H1 (cell line): ENCODE measurements around the gene ODF4. TPM values are rescaled to one million over a fixed set of nuclear protein-coding genes. Genes with fewer than 3 reads are reported as not detected.
A peak's percentile ranks its signal among the peaks of the same experiment; 100 is the strongest.

Source experiments
- CBX8 ChIP-seq: fragments of 300-800, 300-1000 bp; sonication (generic); IDR thresholded peaks from 2 replicates; pipeline ENCODE4 v1.7.1; 2016; ENCODE audit warnings: low read depth, low read length, borderline replicate concordance
- GTF2F1 ChIP-seq: IDR thresholded peaks from 2 replicates; pipeline ENCODE4 v1.6.1; 2012; ENCODE audit warnings: low read depth, low read length, improper control_type of control experiment, borderline replicate concordance
- JUND ChIP-seq: IDR thresholded peaks from 2 replicates; pipeline ENCODE4 v1.6.1; 2011; ENCODE audit warnings: mild to moderate bottlenecking, improper control_type of control experiment, low read length
- NRF1 ChIP-seq: IDR thresholded peaks from 2 replicates; pipeline ENCODE4 v1.6.1; 2011; ENCODE audit warnings: mild to moderate bottlenecking, low read depth, low read length, improper control_type of control experiment
- RXRA ChIP-seq: IDR thresholded peaks from 2 replicates; pipeline ENCODE4 v1.6.1; 2011; ENCODE audit warnings: low read depth, mild to moderate bottlenecking, low read length, moderate library complexity; ENCODE audit not compliant: insufficient read depth
- SIX5 ChIP-seq: IDR thresholded peaks from 2 replicates; pipeline ENCODE4 v1.6.1; 2011; ENCODE audit warnings: mild to moderate bottlenecking, low read depth, low read length
- polyA plus RNA-seq, 7 experiments: library from polyadenylated mRNA; depleted of rRNA in 3 of 7; stranded (reverse) in 5 of 7; unstranded in 2 of 7; fragments of >200 nt in 5 of 7; fragments of 200-250 nt in 2 of 7; gene quantifications; 1 replicate in 5 of 7; 2 replicates in 1 of 7; 4 replicates in 1 of 7; pipeline versions ENCODE4 v1.2.1 to v1.2.3, GENCODE V29; 2011 to 2013; ENCODE audit warnings: missing spikeins in 2 of 7, mixed read lengths in 2 of 7
- total RNA-seq: library from RNA; stranded (reverse); fragmentation: NEBNext Ultra II Directional; extraction: Animal tissue kit (Norgen Biotek cat#: 25700); gene quantifications from 2 replicates; pipeline ENCODE4 v1.2.1, GENCODE V29; 2021
- TF ChIP-seq, protein P1 (sequence below), 3 experiments: IDR thresholded peaks; 1 replicate in 2 of 3; 2 replicates in 1 of 3; pipeline versions ENCODE4 v1.5.1 to v1.6.1; 2011; ENCODE audit warnings: low read length in 3 of 3, mild to moderate bottlenecking in 3 of 3, inconsistent platforms in 2 of 3, low read depth in 1 of 3, moderate library complexity in 1 of 3; ENCODE audit not compliant: insufficient read depth in 1 of 3; ENCODE audit errors: control extremely low read depth in 1 of 3

ODF4 gene
- total and polyA plus RNA-seq, 2 of the 8 experiments (the other 6 are each of a cell fraction or from before 2014, with no cell fraction given), result not detected

DNA sequence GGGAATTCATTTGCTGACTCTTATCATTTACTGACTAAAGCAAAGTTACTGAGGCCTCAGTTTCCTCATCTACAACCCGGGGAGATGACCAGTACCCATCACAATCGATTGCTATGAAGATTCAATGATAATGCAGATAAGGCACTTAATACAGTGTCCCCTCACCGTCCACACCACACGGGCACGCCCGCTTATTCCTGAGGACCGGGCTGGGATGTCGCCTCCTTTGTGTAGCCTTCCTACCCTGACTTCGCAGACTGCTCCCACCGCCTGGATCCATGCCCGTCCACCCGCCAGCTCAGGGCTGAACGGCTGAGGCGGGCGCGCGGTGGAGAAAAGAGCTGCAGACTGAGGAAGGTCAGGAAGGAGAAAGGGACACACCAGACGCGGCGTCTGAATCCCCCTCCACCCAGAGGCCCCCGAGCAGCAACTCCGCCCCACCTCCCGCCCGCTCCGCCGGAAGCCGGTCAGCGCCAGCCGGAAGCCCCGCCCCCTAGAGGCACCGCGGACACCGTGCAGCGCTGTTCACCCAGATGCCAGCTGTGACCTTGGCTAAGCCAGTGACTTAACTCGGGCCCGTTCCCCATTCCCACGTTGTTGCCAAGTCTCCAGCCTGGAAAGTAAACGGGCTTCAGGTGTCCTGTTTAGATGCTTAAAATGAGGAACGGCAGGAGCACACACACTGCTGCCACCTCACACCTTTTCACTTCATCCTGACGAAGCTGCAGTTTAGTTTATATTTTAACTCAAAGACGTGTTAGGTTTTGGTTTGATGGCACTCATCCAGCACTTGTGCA, 36.8 kb downstream of the ODF4 start, which contains the start of gene KRABD2 (continued):
- TF ChIP-seq, protein P1, sequence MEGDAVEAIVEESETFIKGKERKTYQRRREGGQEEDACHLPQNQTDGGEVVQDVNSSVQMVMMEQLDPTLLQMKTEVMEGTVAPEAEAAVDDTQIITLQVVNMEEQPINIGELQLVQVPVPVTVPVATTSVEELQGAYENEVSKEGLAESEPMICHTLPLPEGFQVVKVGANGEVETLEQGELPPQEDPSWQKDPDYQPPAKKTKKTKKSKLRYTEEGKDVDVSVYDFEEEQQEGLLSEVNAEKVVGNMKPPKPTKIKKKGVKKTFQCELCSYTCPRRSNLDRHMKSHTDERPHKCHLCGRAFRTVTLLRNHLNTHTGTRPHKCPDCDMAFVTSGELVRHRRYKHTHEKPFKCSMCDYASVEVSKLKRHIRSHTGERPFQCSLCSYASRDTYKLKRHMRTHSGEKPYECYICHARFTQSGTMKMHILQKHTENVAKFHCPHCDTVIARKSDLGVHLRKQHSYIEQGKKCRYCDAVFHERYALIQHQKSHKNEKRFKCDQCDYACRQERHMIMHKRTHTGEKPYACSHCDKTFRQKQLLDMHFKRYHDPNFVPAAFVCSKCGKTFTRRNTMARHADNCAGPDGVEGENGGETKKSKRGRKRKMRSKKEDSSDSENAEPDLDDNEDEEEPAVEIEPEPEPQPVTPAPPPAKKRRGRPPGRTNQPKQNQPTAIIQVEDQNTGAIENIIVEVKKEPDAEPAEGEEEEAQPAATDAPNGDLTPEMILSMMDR (IDR thresholded peaks at IDR 0.05; ENCODE audit: control extremely low read depth in 1 of 3, insufficient read depth in 1 of 3, low read depth in 1 of 3, low read length in 3 of 3), result peak; percentile 68 to 73 (median 72)
- peak; percentile 17; the same call in 1 of the 2 replicates for TF ChIP-seq JUND
- TF ChIP-seq SIX5, result no peak
- TF ChIP-seq RXRA, result no peak
- peak; percentile 19; the same call in 1 of the 2 replicates for TF ChIP-seq NRF1
- 0 out of 2 replicates have a peak, but pooled peaks have one; percentile 43 for TF ChIP-seq GTF2F1
- TF ChIP-seq CBX8, result no peak
